AG10803 (cell line): Measurements from ENCODE around the gene RESP18.
A peak's percentile ranks its signal among the peaks of the same experiment; 100 is the strongest.

Experiments used
- DNase-seq: peaks from one replicate; pipeline ENCODE4 v3.0.0; 2010; ENCODE audit warnings: low read depth
- H3K4me3 ChIP-seq: 2 replicates; pipeline ENCODE4 v1.5.1; 2011; ENCODE audit warnings: mild to moderate bottlenecking, low read length, control low read depth
- CTCF ChIP-seq: conservative IDR thresholded peaks from 2 replicates; pipeline ENCODE4 v1.5.1; 2011; ENCODE audit warnings: mild to moderate bottlenecking, low read length, control low read depth, inconsistent platforms

Gene RESP18

GRCh38 chr2:219362072-219362471, 29.5 kb upstream of the RESP18 start:
- H3K4me3 ChIP-seq: no peak overlapping the region
- no peak for DNase-seq
- no peak for TF ChIP-seq CTCF

- DNase-seq: no peak
- TF ChIP-seq CTCF: no peak
- H3K4me3 ChIP-seq: peak overlapping the region; percentile 15
Measured at GRCh38 chr2:219358170-219359075, 25.9 kb upstream of the RESP18 start.

GRCh38 chr2:219356834-219357233, 24.3 kb upstream of the RESP18 start:
- DNase-seq: no peak
- TF ChIP-seq CTCF: no peak
- H3K4me3 ChIP-seq: no peak overlapping the region

- no peak overlapping the region for H3K4me3 ChIP-seq
- DNase-seq: no peak
- TF ChIP-seq CTCF: no peak
Measured at GRCh38 chr2:219354582-219354981, 22.0 kb upstream of the RESP18 start.

GRCh38 chr2:219353129-219353528, 20.6 kb upstream of the RESP18 start:
- no peak for TF ChIP-seq CTCF
- DNase-seq: no peak
- no peak overlapping the region for H3K4me3 ChIP-seq

- DNase-seq: peak; percentile 51
- no peak overlapping the region for H3K4me3 ChIP-seq
- TF ChIP-seq CTCF: peak; percentile 70
Measured at GRCh38 chr2:219352448-219353023, 20.0 kb upstream of the RESP18 start.
